OCI-LY7 (cell line): ENCODE data around the gene ZMAT5. TPM values are rescaled to one million over a fixed set of nuclear protein-coding genes. Genes with fewer than 3 reads are reported as not detected.

Experiments
- BruUV-seq: library from RNA; stranded (reverse); fragments of 400-500 nt; replicated peaks from 2 replicates; lab custom pipeline; 2021; lab: Mats Ljungman, UMichigan
- CTCF ChIA-PET: fragments of 300-600 bp; sonication (Branson Sonifier 250); formaldehyde crosslinking; loops from one replicate; lab custom pipeline; 2022; ENCODE audit warnings: antibody characterized with exemption; ENCODE audit not compliant: unreplicated experiment; lab: Charles Lee
- POLR2A ChIA-PET: fragments of 300-600 bp; sonication (Branson Sonifier 250); formaldehyde crosslinking; loops from one replicate; lab custom pipeline; 2022; ENCODE audit warnings: antibody characterized with exemption; lab: Charles Lee
- DNase-seq: peaks from one replicate; pipeline ENCODE4 v3.0.0-alpha.2; 2015; ENCODE audit warnings: low spot score
- H2AFZ ChIP-seq: fragments of 200-600 bp; sonication (generic), shearing (Covaris generic); 2 replicates; pipeline ENCODE4 v1.6.1; 2014; ENCODE audit warnings: mild to moderate bottlenecking, antibody characterized with exemption, low read length, moderate library complexity
- H3K27ac ChIP-seq: fragments of 200-600 bp; sonication (generic); 2 replicates; pipeline ENCODE4 v1.5.1; 2014; ENCODE audit warnings: mixed run types, low read depth, mild to moderate bottlenecking, moderate library complexity, low read length, inconsistent platforms; ENCODE audit not compliant: poor library complexity, severe bottlenecking
- H3K36me3 ChIP-seq: fragments of 200-600 bp; sonication (generic); 2 replicates; pipeline ENCODE4 v1.6.1; 2014; ENCODE audit warnings: mild to moderate bottlenecking, antibody characterized with exemption, low read length, moderate library complexity, mixed read lengths; ENCODE audit not compliant: insufficient read depth
- H3K4me1 ChIP-seq: fragments of 200-600 bp; sonication (generic); 2 replicates; pipeline ENCODE4 v1.5.1; 2014; ENCODE audit warnings: mild to moderate bottlenecking, low read length; ENCODE audit not compliant: insufficient read depth, poor library complexity, severe bottlenecking
- H3K4me2 ChIP-seq: fragments of 200-600 bp; sonication (generic); 2 replicates; pipeline ENCODE4 v1.6.1; 2014; ENCODE audit warnings: mild to moderate bottlenecking, low read length
- H3K4me3 ChIP-seq: fragments of 200-600 bp; sonication (generic); 2 replicates; pipeline ENCODE4 v1.5.1; 2014; ENCODE audit warnings: mild to moderate bottlenecking, low read depth, low read length; ENCODE audit not compliant: poor library complexity, severe bottlenecking
- H3K79me2 ChIP-seq: fragments of 200-600 bp; sonication (generic); 2 replicates; pipeline ENCODE4 v1.6.1; 2016; ENCODE audit warnings: low read depth, mild to moderate bottlenecking, low read length, moderate library complexity, mixed read lengths; ENCODE audit not compliant: insufficient read depth
- H3K9me2 ChIP-seq: fragments of 200-600 bp; sonication (generic); 2 replicates; pipeline ENCODE4 v1.6.1; 2016; ENCODE audit warnings: mild to moderate bottlenecking, low read length, mixed read lengths; ENCODE audit not compliant: insufficient read depth
- H3K9me3 ChIP-seq: fragments of 200-600 bp; sonication (generic); 2 replicates; pipeline ENCODE4 v1.6.1; 2014; ENCODE audit warnings: mild to moderate bottlenecking, mixed run types, low read length, mixed read lengths
- H4K20me1 ChIP-seq: fragments of 200-600 bp; sonication (generic); 2 replicates; pipeline ENCODE4 v1.6.1; 2014; ENCODE audit warnings: mild to moderate bottlenecking, antibody characterized with exemption, low read length, moderate library complexity, mixed read lengths; ENCODE audit not compliant: insufficient read depth
- EZH2phosphoT487 ChIP-seq: fragments of 200-600 bp; sonication (generic); IDR thresholded peaks from 2 replicates; pipeline ENCODE4 v1.6.1; 2018; ENCODE audit warnings: low read depth, borderline replicate concordance, mild to moderate bottlenecking, mixed run types, antibody characterized with exemption, low read length, moderate library complexity, mixed read lengths
- intact Hi-C: fragments of 100-400 bp; cut with micrococcal nuclease; formaldehyde crosslinking; loops from one replicate; pipeline ENCODE4 v1.10.0; 2022; ENCODE audit not compliant: unreplicated experiment
- total RNA-seq, 2 experiments: library from RNA; depleted of rRNA in 1 of 2; stranded (reverse); fragments of >200 nt in 1 of 2; shearing (Covaris generic) in 1 of 2; gene quantifications; 2 replicates each; pipeline ENCODE4 v1.2.3, GENCODE V29; 2014 to 2022
- TF ChIP-seq, protein P1 (sequence below): fragments of 200-600 bp; sonication (generic); conservative IDR thresholded peaks from 2 replicates; pipeline ENCODE4 v1.5.1; 2014; ENCODE audit warnings: mild to moderate bottlenecking, antibody characterized with exemption, low read length, moderate library complexity, mixed read lengths

ZMAT5 gene
- total RNA-seq, 2 experiments from 2014 or later, result 19.1 to 21.2 TPM

DNA sequence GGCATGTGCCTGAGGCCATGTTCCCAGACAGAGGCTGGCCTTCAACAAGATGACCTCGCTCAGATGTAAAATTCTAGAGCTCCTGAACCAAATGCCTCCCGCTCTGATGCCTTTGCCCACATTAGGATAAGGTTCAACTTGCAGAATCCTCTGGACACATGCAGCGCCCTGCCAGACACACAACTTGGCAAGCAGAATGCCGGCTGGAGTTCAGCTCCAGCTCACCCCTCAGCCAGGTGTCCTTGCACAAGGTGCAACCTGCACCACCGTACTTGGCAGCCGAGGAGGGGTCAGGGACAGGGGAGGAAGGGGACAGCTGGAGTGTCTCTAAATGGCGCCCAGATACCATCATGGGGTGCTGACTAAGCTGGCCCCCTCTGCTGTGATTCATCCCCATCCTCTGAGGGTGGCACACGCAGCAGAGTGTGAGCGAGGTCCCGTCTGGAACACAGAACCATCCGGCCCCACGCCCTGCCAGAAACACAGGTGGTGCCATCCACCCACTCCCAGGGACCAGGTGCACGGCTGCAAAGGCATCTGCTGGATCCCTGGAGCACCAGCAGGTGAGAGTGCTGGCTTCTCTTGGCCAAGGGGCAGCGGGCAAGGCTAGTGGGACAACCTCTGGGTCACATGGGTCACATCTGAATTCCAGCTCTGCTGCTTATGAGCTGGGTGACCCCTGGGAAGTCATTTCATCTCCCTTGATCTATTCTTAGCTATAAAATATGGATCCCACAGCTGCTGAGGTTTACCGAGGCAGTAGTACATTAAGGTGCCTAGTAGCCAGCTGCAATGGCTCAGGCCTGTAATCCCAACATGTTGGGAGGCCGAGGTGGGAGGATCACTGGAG, 12.8 kb downstream of the ZMAT5 start:
- Histone ChIP-seq H3K9me3 (no peaks in the 10 kb centered on the region), H4K20me1 (no peaks in the 10 kb centered on the region), H3K4me2 (no peak overlapping the region), H3K27ac (no peak overlapping the region), H3K4me1 (no peaks in the 10 kb centered on the region), H2AFZ (no peak overlapping the region), H3K9me2 (no peaks in the 10 kb centered on the region), H3K79me2 (no peaks in the 10 kb centered on the region), H3K4me3 (no peak overlapping the region), H3K36me3 (no peaks in the 10 kb centered on the region)
- ChIA-PET CTCF (no interaction called here), POLR2A (interaction anchor here (0.9 kb wide), 1 partner anchor 8 kb away, joined by 3 read pairs; no protein-coding TSS in a partner anchor)
- no TSS peak for BruUV-seq
- TF ChIP-seq, protein P1, sequence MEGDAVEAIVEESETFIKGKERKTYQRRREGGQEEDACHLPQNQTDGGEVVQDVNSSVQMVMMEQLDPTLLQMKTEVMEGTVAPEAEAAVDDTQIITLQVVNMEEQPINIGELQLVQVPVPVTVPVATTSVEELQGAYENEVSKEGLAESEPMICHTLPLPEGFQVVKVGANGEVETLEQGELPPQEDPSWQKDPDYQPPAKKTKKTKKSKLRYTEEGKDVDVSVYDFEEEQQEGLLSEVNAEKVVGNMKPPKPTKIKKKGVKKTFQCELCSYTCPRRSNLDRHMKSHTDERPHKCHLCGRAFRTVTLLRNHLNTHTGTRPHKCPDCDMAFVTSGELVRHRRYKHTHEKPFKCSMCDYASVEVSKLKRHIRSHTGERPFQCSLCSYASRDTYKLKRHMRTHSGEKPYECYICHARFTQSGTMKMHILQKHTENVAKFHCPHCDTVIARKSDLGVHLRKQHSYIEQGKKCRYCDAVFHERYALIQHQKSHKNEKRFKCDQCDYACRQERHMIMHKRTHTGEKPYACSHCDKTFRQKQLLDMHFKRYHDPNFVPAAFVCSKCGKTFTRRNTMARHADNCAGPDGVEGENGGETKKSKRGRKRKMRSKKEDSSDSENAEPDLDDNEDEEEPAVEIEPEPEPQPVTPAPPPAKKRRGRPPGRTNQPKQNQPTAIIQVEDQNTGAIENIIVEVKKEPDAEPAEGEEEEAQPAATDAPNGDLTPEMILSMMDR, result no peak
- TF ChIP-seq EZH2phosphoT487, result no peak
- intact Hi-C loops, result no loop called here
- DNase-seq, result no peak

DNA sequence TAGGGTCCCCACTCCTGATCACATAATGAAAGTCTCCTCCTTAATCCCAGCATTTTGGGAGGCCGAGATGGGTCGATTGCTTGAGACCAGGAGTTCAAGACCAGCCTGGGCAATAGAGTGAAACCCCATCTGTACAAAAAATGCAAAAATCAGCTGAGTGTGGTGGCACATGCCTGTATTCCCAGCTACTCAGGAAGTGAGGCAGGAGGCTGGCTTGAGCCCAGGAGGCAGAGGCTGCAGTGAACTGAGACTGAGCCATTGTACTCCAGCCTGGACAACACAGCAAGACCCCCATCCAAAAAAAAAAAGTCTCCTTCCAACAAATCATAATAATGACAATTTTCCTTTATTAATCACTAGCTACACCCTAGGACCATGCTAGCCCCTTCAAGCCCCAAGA, 15.1 kb downstream of the ZMAT5 start:
- BruUV-seq, result no TSS peak
- Histone ChIP-seq H3K27ac (no peak overlapping the region), H3K9me2 (no peaks in the 10 kb centered on the region), H3K4me1 (no peaks in the 10 kb centered on the region), H2AFZ (no peak overlapping the region), H3K4me2 (no peak overlapping the region), H3K36me3 (no peaks in the 10 kb centered on the region), H4K20me1 (no peaks in the 10 kb centered on the region), H3K9me3 (no peaks in the 10 kb centered on the region), H3K4me3 (no peak overlapping the region), H3K79me2 (no peaks in the 10 kb centered on the region)
- TF ChIP-seq, protein P1, result no peak
- TF ChIP-seq EZH2phosphoT487, result no peak
- intact Hi-C loops, result no loop called here
- DNase-seq, result no peak
- ChIA-PET POLR2A (interaction anchor here (0.6 kb wide), 1 partner anchor 169 kb away, joined by 5 read pairs; no protein-coding TSS in a partner anchor), CTCF (no interaction called here)
